Prostate gland (tissue), 2 donors: ENCODE measurements around the gene SMAD9. TPM values are rescaled to one million over a fixed set of nuclear protein-coding genes. Genes with fewer than 3 reads are reported as not detected.
A peak's percentile ranks its signal among the peaks of the same experiment; 100 is the strongest.

Experiments
- DNase-seq: peaks from one replicate; pipeline ENCODE4 v3.0.0-alpha.2; 2019; ENCODE audit warnings: low spot score
- H3K27ac ChIP-seq, 2 donors: fragments of 200-600 bp; sonication (generic); 2 replicates each; pipeline ENCODE4 v1.5.1; 2017 to 2019
- H3K27me3 ChIP-seq: fragments of 200-600 bp; sonication (generic); replicated peaks from 2 replicates; pipeline ENCODE4 v1.5.1; 2019; ENCODE audit not compliant: insufficient read depth
- H3K36me3 ChIP-seq, 2 donors: fragments of 200-600 bp; sonication (generic); 1 replicate in 1 of 2; 2 replicates in 1 of 2; pipeline versions ENCODE4 v1.5.1 to v1.8.1; 2017 to 2019
- H3K4me1 ChIP-seq: fragments of 200-600 bp; sonication (generic); replicated peaks from 2 replicates; pipeline ENCODE4 v1.5.1; 2019
- H3K4me3 ChIP-seq, 2 donors: fragments of 200-600 bp; sonication (generic); 2 replicates each; pipeline ENCODE4 v1.5.1; 2017 to 2019
- H3K9me3 ChIP-seq: fragments of 200-600 bp; sonication (generic); 2 replicates; pipeline ENCODE4 v1.5.1; 2017
- CTCF ChIP-seq, 4 experiments: fragments of 200-600 bp in 2 of 4; fragments of 450-650 bp in 2 of 4; sonication (generic) in 2 of 4; IDR thresholded peaks; 1 replicate in 3 of 4; 2 replicates in 1 of 4; pipeline ENCODE4 v1.5.1; 2016 to 2019; ENCODE audit warnings: antibody characterized with exemption in 4 of 4, mild to moderate bottlenecking in 2 of 4, moderate library complexity in 2 of 4
- POLR2A ChIP-seq: fragments of 450-650 bp; IDR thresholded peaks from one replicate; pipeline ENCODE4 v1.6.1; 2016; ENCODE audit warnings: antibody characterized with exemption, mild to moderate bottlenecking
- POLR2AphosphoS5 ChIP-seq: sonication (generic); formaldehyde crosslinking; IDR thresholded peaks from one replicate; pipeline ENCODE4 v1.6.1; 2017; ENCODE audit warnings: antibody characterized with exemption
- WGBS: methylation state at CpG from one replicate; pipeline ENCODE4 v1.1.5; 2018; 5-methylcytosine and 5-hydroxymethylcytosine counted together
- intact Hi-C: fragments of 100-400 bp; cut with DNase I; formaldehyde crosslinking; loops from one replicate; pipeline ENCODE4 v1.14.2; 2022
- total RNA-seq, 2 donors: library from RNA; depleted of rRNA; stranded (reverse); fragments of >200 nt; gene quantifications; one replicate each; pipeline ENCODE4 v1.1.0, GENCODE V29; 2016

SMAD9 gene
- total RNA-seq, 2 donors from 2014 or later = 25.1 to 30.7 TPM

GRCh38 chr13:36875431-36875830, 44.6 kb downstream of the SMAD9 start:
- 66% methylated on average over 4 of the region's 4 CpGs for WGBS
- H3K27me3 ChIP-seq = no peaks in the 10 kb centered on the region
- no peaks in the 10 kb centered on the region for H3K36me3 ChIP-seq
- H3K4me3 ChIP-seq = no peak overlapping the region
- H3K27ac ChIP-seq = no peak overlapping the region
- H3K9me3 ChIP-seq = no peaks in the 10 kb centered on the region
- TF ChIP-seq POLR2A = no peak
- no peak for TF ChIP-seq CTCF (IDR thresholded peaks at IDR 0.05)
- TF ChIP-seq POLR2AphosphoS5 = no peak
- intact Hi-C loops = loop anchor here (5.0 kb wide), 1 partner anchor 42 kb away; no protein-coding TSS in a partner anchor
- no peaks in the 10 kb centered on the region for H3K4me1 ChIP-seq
- DNase-seq = no peak

DNA sequence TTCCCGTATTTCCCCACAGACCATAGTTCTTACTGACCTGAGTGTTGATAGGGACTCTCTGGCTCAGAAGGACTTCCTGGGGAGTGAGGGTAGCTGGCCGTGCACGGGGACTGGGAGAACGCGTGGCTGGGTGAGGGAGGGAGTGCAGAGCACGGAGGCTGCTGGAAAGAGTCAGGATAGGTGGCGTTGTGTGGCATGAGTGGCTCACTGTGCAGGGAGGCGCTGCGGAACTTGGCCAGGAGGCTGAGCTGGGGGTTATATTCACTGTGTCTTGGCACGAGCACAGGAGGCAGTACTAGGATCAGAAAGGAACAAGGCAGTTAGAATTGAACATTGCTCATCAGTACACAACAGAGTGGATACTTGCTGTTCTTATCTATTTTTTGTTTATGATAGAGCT, 47.4 kb downstream of the SMAD9 start:
- no peaks in the 10 kb centered on the region for H3K4me1 ChIP-seq
- no peaks in the 10 kb centered on the region for H3K36me3 ChIP-seq
- WGBS = 49% methylated on average over 10 of the region's 10 CpGs
- H3K9me3 ChIP-seq = no peaks in the 10 kb centered on the region
- TF ChIP-seq CTCF (IDR thresholded peaks at IDR 0.05) (no peak), POLR2A (no peak), POLR2AphosphoS5 (no peak)
- intact Hi-C loops = no loop called here
- H3K27ac ChIP-seq = no peak overlapping the region
- H3K27me3 ChIP-seq = no peaks in the 10 kb centered on the region
- H3K4me3 ChIP-seq = no peak overlapping the region
- peak; percentile 49 for DNase-seq

- H3K27me3 ChIP-seq = no peaks in the 10 kb centered on the region
- no peak for TF ChIP-seq POLR2A
- peak; percentile 64 for TF ChIP-seq POLR2AphosphoS5
- no peaks in the 10 kb centered on the region for H3K9me3 ChIP-seq
- WGBS = 91% methylated on average over 1 of the region's 1 CpG
- no peaks in the 10 kb centered on the region for H3K4me1 ChIP-seq
- H3K4me3 ChIP-seq = no peak overlapping the region
- intact Hi-C loops = no loop called here
- no peak for DNase-seq
- no peak overlapping the region for H3K27ac ChIP-seq
- no peaks in the 10 kb centered on the region for H3K36me3 ChIP-seq
Measured at GRCh38 chr13:36870050-36870692, 49.9 kb downstream of the SMAD9 start.

DNA sequence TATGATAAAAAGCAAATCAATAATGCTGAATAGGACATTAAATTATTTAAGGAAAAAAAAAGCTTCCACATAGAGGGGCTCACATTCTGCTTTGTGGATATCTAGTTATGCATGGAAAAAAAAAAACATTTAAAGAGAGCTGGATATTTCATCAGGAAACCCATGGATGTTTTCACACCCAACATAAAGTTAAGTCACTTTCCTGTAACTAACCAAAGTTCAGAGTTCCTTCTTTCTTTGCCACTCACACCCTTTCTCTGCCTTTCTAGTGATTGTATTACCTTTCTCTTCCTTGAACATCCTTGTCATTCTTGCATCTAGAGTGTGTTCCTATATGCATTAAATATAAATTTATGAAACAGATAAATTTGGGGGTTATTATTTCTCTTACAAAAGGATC, 53.8 kb downstream of the SMAD9 start:
- no peak for DNase-seq
- intact Hi-C loops = no loop called here
- no peaks in the 10 kb centered on the region for H3K4me1 ChIP-seq

GRCh38 chr13:36865265-36865664, 54.8 kb downstream of the SMAD9 start:
- Histone ChIP-seq H3K27me3 (no peaks in the 10 kb centered on the region), H3K4me3 (no peak overlapping the region), H3K9me3 (no peaks in the 10 kb centered on the region), H3K36me3 (peaks cover 0 to 4% of the 10 kb centered on the region in 2 donors), H3K4me1 (no peaks in the 10 kb centered on the region), H3K27ac (no peak overlapping the region)
- TF ChIP-seq POLR2AphosphoS5 (no peak), CTCF (IDR thresholded peaks at IDR 0.05) (no peak), POLR2A (no peak)
- WGBS = 93% methylated on average over 5 of the region's 5 CpGs
- intact Hi-C loops = no loop called here
- DNase-seq = no peak

More for the DNA sequence above, 53.8 kb downstream of the SMAD9 start:
- no peaks in the 10 kb centered on the region for H3K9me3 ChIP-seq
- H3K27me3 ChIP-seq = no peaks in the 10 kb centered on the region
- no peak for TF ChIP-seq POLR2AphosphoS5
- TF ChIP-seq POLR2A = no peak
- no peak for TF ChIP-seq CTCF (IDR thresholded peaks at IDR 0.05)
- H3K27ac ChIP-seq = no peak overlapping the region
- H3K36me3 ChIP-seq = peaks cover 0 to 4% of the 10 kb centered on the region in 2 donors
- H3K4me3 ChIP-seq = no peak overlapping the region
